SK-N-MC (cell line): ENCODE results near the gene CLEC16A.

Source experiments
- EZH2 ChIP-seq: fragments of 200-600 bp; sonication (generic); IDR thresholded peaks from one replicate; pipeline ENCODE4 v1.6.1; 2017; ENCODE audit warnings: antibody characterized with exemption
- FOXP2 ChIP-seq: optimal IDR thresholded peaks from 2 replicates; pipeline ENCODE3; 2011; ENCODE audit warnings: mild to moderate bottlenecking, moderate library complexity; ENCODE audit not compliant: insufficient read depth; ENCODE audit errors: extremely low read length, control extremely low read depth
- POLR2AphosphoS5 ChIP-seq: IDR thresholded peaks from 2 replicates; pipeline ENCODE4 v1.6.1; 2012; ENCODE audit warnings: mild to moderate bottlenecking, low read depth, low read length, borderline replicate concordance

- TF ChIP-seq POLR2AphosphoS5 (no peak), EZH2 (no peak), FOXP2 (no peak)
These were observed 207.7 kb downstream of the CLEC16A start for GRCh38 chr16:11151885-11152629.
